ENCODE data around the gene TPT1.

The TPT1 gene

DNA sequence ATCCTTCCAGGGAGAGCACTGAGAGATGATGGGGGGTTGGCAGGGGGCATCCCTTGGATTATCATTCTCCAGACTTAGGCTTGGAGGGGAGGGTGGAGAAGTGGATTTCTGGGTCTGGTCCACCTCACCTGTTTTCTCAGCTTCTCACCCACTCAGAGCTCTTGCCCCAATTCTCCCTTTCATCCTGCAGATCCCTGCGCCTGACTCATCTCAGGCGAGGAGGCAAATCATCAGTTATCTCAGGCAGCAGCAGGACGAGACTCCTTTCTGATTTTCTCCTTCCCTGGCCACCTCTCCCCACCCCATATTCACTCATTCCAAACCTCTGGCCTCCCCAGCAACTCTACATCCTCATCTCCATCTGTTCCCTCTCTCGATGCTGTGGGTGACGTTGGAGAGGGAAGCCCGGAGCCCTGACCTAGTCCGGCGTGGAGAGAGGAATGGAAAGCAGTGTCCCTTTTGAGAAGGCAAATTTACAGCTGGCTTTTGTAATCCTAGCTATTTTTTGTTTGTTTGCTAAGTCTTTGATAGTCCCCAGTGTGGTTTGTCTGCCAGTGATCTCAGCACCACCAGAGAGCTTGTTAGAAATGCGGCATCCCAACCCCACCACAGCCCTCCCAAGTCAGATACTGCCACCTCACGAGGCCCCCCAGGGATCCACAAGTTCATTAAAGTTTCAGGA, 24.0 kb upstream of the TPT1 start:
- H2AFZ ChIP-seq (ENCODE audit: low read length), result no peak overlapping the region
- no peaks in the 10 kb centered on the region for H3F3A ChIP-seq (ENCODE audit: low read depth)
- H3K4me1 ChIP-seq (ENCODE audit: insufficient read depth, low read length, poor library complexity, severe bottlenecking), result peaks cover 3% of the 10 kb centered on the region
- H3K9me3 ChIP-seq (ENCODE audit: insufficient read depth, low read depth, low read length), result peaks cover 8% of the 10 kb centered on the region; the same call in 1 of the 2 replicates
- no peak overlapping the region for H3K9ac ChIP-seq (ENCODE audit: low read depth, low read length, poor library complexity, severe bottlenecking)
- no peak overlapping the region for H3K4me3 ChIP-seq (ENCODE audit: low read length, poor library complexity, severe bottlenecking)
- H3K79me2 ChIP-seq (ENCODE audit: insufficient read depth, low read length), result no peaks in the 10 kb centered on the region
- no peaks in the 10 kb centered on the region for H3K27me3 ChIP-seq (ENCODE audit: insufficient read depth, low read length, poor library complexity, severe bottlenecking)
- TF ChIP-seq EZH2phosphoT487 (IDR thresholded peaks at IDR 0.05; ENCODE audit: borderline replicate concordance) (no peak), CTCF (conservative IDR thresholded peaks at IDR 0.05; ENCODE audit: low read length) (no peak)
- no peaks in the 10 kb centered on the region for H3K36me3 ChIP-seq (ENCODE audit: insufficient read depth, low read length)
- H4K20me1 ChIP-seq (ENCODE audit: insufficient read depth, low read length, poor library complexity, severe bottlenecking), result no peaks in the 10 kb centered on the region
- no peaks in the 10 kb centered on the region for H3K9me2 ChIP-seq (replicated peaks; ENCODE audit: low read depth, low read length)
- H3K4me2 ChIP-seq (ENCODE audit: low read depth, low read length, poor library complexity, severe bottlenecking), result no peak overlapping the region

DNA sequence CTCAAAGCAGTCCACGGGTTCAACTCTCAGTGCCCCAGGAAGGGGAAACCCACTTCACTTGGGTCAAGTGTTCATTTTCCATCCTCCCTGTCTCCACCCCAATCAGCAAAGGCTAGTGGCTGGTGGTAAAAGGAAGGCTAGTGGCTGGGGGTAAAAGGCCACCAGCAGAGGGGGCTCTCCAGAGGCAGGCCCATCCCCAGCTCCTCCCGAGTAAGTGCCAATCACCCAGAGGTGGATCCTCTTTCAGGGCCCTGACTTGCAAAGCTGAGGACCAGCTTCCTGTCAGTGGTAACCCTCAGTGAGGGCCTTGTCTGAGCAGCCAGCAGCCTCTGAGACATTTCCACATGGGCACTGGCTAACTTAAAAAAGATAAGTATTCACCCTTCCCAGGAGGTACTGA, 22.0 kb upstream of the TPT1 start:
- Histone ChIP-seq H3K4me3 (ENCODE audit: low read length, poor library complexity, severe bottlenecking) (no peak overlapping the region), H3K27me3 (ENCODE audit: insufficient read depth, low read length, poor library complexity, severe bottlenecking) (no peaks in the 10 kb centered on the region), H3K79me2 (ENCODE audit: insufficient read depth, low read length) (no peaks in the 10 kb centered on the region), H3K9ac (ENCODE audit: low read depth, low read length, poor library complexity, severe bottlenecking) (no peak overlapping the region), H3K9me2 (replicated peaks; ENCODE audit: low read depth, low read length) (no peaks in the 10 kb centered on the region), H4K20me1 (ENCODE audit: insufficient read depth, low read length, poor library complexity, severe bottlenecking) (no peaks in the 10 kb centered on the region), H3K9me3 (ENCODE audit: insufficient read depth, low read depth, low read length) (peaks cover 8% of the 10 kb centered on the region; the same call in 1 of the 2 replicates), H2AFZ (ENCODE audit: low read length) (no peak overlapping the region), H3K4me2 (ENCODE audit: low read depth, low read length, poor library complexity, severe bottlenecking) (no peak overlapping the region), H3K4me1 (ENCODE audit: insufficient read depth, low read length, poor library complexity, severe bottlenecking) (peaks cover 3% of the 10 kb centered on the region), H3F3A (ENCODE audit: low read depth) (no peaks in the 10 kb centered on the region), H3K36me3 (ENCODE audit: insufficient read depth, low read length) (no peaks in the 10 kb centered on the region)
- TF ChIP-seq CTCF (conservative IDR thresholded peaks at IDR 0.05; ENCODE audit: low read length) (peak; percentile 53), EZH2phosphoT487 (IDR thresholded peaks at IDR 0.05; ENCODE audit: borderline replicate concordance) (no peak)

DNA sequence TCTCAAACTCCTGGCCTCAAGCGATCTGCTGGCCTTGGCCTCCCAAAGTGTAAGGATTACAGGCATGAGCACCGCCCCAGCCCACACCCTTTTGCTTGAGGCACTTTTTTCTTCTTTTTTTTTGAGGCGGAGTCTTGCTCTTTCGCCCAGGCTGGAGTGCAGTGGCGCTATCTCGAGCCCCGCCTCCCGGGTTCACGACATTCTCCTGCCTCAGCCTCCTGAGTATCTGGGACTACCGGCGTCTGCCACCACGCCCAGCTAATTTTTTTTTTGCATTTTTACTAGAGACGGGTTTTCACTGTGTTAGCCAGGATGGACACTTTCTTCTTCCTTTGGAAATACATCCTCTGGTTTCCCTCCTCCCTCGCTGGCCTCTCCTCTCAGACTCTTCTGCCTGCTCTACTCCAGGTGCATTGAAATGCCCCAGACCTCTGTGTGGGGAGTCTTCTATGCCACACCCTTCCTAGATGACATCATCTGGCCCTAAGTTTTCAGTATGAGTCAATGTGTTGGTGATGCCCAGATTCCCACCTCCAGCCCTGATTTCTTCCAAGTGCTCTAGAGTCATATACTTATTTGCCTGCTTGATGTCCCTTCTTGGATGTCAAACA, 20.7 kb upstream of the TPT1 start:
- H3K27me3 ChIP-seq (ENCODE audit: insufficient read depth, low read length, poor library complexity, severe bottlenecking), result no peaks in the 10 kb centered on the region
- no peaks in the 10 kb centered on the region for H3K9me2 ChIP-seq (replicated peaks; ENCODE audit: low read depth, low read length)
- H3K9ac ChIP-seq (ENCODE audit: low read depth, low read length, poor library complexity, severe bottlenecking), result no peak overlapping the region
- H3K4me1 ChIP-seq (ENCODE audit: insufficient read depth, low read length, poor library complexity, severe bottlenecking), result peaks cover 8% of the 10 kb centered on the region
- H4K20me1 ChIP-seq (ENCODE audit: insufficient read depth, low read length, poor library complexity, severe bottlenecking), result no peaks in the 10 kb centered on the region
- no peak overlapping the region for H3K4me2 ChIP-seq (ENCODE audit: low read depth, low read length, poor library complexity, severe bottlenecking)
- H3K4me3 ChIP-seq (ENCODE audit: low read length, poor library complexity, severe bottlenecking), result no peak overlapping the region
- no peaks in the 10 kb centered on the region for H3K36me3 ChIP-seq (ENCODE audit: insufficient read depth, low read length)
- TF ChIP-seq EZH2phosphoT487 (IDR thresholded peaks at IDR 0.05; ENCODE audit: borderline replicate concordance) (no peak), CTCF (conservative IDR thresholded peaks at IDR 0.05; ENCODE audit: low read length) (no peak)
- H3K79me2 ChIP-seq (ENCODE audit: insufficient read depth, low read length), result no peaks in the 10 kb centered on the region
- H2AFZ ChIP-seq (ENCODE audit: low read length), result no peak overlapping the region
- no peaks in the 10 kb centered on the region for H3F3A ChIP-seq (ENCODE audit: low read depth)
- peaks cover 8% of the 10 kb centered on the region; the same call in 1 of the 2 replicates for H3K9me3 ChIP-seq (ENCODE audit: insufficient read depth, low read depth, low read length)

Measured in Loucy (cell line).